ENCODE results near the gene LGALS13. TPM values are rescaled to one million over a fixed set of nuclear protein-coding genes. Genes with fewer than 3 reads are reported as not detected.

The LGALS13 gene
- total RNA-seq, 1 experiment from 2014 or later = not detected

DNA sequence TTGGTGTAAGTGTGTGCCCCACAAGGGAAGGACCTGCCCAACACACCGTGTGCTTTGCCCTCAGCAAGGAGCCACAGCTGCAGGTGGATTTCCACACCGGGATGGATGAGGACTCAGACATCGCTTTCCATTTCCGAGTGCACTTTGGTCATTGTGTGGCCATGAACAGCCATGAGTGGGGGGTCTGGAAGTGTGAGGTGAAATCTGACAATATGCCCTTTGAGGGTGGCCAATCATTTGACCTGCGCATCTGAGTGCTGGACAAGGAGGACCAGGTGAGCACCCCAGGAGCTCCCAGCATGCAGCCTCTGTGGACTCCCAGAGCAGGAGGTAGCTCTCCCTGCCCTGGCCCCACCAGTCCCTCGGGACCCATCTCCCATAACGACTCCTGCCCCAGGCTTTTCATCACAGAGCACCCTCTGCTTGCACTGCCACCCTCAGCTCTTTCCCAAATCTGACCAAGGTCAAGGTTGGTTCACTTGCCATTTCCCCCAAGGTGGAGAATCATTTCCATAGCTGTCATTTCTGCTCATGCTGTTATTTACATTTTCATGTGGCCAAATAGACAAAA is 49.2 kb upstream of the LGALS13 start:
- TF ChIP-seq, protein P1, sequence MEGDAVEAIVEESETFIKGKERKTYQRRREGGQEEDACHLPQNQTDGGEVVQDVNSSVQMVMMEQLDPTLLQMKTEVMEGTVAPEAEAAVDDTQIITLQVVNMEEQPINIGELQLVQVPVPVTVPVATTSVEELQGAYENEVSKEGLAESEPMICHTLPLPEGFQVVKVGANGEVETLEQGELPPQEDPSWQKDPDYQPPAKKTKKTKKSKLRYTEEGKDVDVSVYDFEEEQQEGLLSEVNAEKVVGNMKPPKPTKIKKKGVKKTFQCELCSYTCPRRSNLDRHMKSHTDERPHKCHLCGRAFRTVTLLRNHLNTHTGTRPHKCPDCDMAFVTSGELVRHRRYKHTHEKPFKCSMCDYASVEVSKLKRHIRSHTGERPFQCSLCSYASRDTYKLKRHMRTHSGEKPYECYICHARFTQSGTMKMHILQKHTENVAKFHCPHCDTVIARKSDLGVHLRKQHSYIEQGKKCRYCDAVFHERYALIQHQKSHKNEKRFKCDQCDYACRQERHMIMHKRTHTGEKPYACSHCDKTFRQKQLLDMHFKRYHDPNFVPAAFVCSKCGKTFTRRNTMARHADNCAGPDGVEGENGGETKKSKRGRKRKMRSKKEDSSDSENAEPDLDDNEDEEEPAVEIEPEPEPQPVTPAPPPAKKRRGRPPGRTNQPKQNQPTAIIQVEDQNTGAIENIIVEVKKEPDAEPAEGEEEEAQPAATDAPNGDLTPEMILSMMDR (IDR thresholded peaks at IDR 0.05 in 2 of 3, conservative IDR thresholded peaks at IDR 0.05 in 1 of 3; ENCODE audit: borderline replicate concordance in 1 of 3, insufficient read depth in 1 of 3, low read depth in 2 of 3, low read length in 2 of 3) = no peak
- TF ChIP-seq POLR2AphosphoS5 (IDR thresholded peaks at IDR 0.05; ENCODE audit: low read depth, low read length) (no peak), FOSL1 (IDR thresholded peaks at IDR 0.05; ENCODE audit: low read depth) (no peak), ZFX (IDR thresholded peaks at IDR 0.05) (no peak), YY1 (IDR thresholded peaks at IDR 0.05; ENCODE audit: extremely low read depth, insufficient replicate concordance, low read depth, low read length) (no peak), EGR1 (IDR thresholded peaks at IDR 0.05; ENCODE audit: low read depth) (no peak), SIN3A (IDR thresholded peaks at IDR 0.05; ENCODE audit: low read depth) (no peak), RAD21 (IDR thresholded peaks at IDR 0.05; ENCODE audit: low read depth) (no peak)
- ChIA-PET CTCF (interaction anchor here (2.4 kb wide), 1 partner anchor 119 kb away, joined by 9 read pairs; no protein-coding TSS in a partner anchor), RAD21 (ENCODE audit: low non-redundant PET in 1 of 2, low total read pairs in 2 of 2, uncharacterized antibody in 2 of 2, unreplicated experiment in 2 of 2) (no interaction called here), POLR2A (no interaction called here)
- H2AFZ ChIP-seq (ENCODE audit: low read depth, low read length, poor library complexity, severe bottlenecking) = no peak overlapping the region
- H3K9ac ChIP-seq (ENCODE audit: low read length) = no peak overlapping the region
- H4K20me1 ChIP-seq (ENCODE audit: insufficient read depth) = no peaks in the 10 kb centered on the region
- intact Hi-C loops (cut with micrococcal nuclease) = loop anchor here (5.0 kb wide), 1 partner anchor 289 kb away; no protein-coding TSS in a partner anchor
- peaks cover 31% of the 10 kb centered on the region for H3K27me3 ChIP-seq (ENCODE audit: insufficient read depth, low read length)
- no peak overlapping the region for H3K4me2 ChIP-seq (ENCODE audit: low read length)
- no TSS peak for BruUV-seq (replicated peaks)
- no peak overlapping the region for H3K27ac ChIP-seq (ENCODE audit: low read depth, low read length)
- H3K79me2 ChIP-seq (ENCODE audit: insufficient read depth, low read length) = no peaks in the 10 kb centered on the region
- ATAC-seq = no peak
- no peak for DNase-seq (ENCODE audit: low read depth, low spot score)
- H3K36me3 ChIP-seq (ENCODE audit: control insufficient read depth in 1 of 2, insufficient read depth in 2 of 2, low read length in 2 of 2) = no peaks in the 10 kb centered on the region
- no peaks in the 10 kb centered on the region for H3K9me2 ChIP-seq (ENCODE audit: insufficient read depth)
- H3K4me3 ChIP-seq (replicated peaks in 1 of 2; ENCODE audit: low read depth in 1 of 2, low read length in 2 of 2) = no peak overlapping the region
- no peaks in the 10 kb centered on the region for H3K9me3 ChIP-seq (ENCODE audit: control insufficient read depth in 1 of 2, insufficient read depth in 1 of 2, low read depth in 1 of 2, low read length in 2 of 2)
- peaks cover 0 to 3% of the 10 kb centered on the region in 2 experiments; a peak in 1 of 4 replicates for H3K4me1 ChIP-seq (ENCODE audit: control insufficient read depth in 1 of 2, insufficient read depth in 2 of 2, low read length in 2 of 2)
